ENCODE measurements around the gene ABCC1. TPM values are rescaled to one million over a fixed set of nuclear protein-coding genes. Genes with fewer than 3 reads are reported as not detected.

ABCC1 gene
- total RNA-seq, 1 experiment from 2014 or later: 46.3 TPM

- no peak overlapping the region for H3K4me3 Mint-ChIP-seq (ENCODE audit: low read depth, unreplicated experiment)
- H3K4me1 Mint-ChIP-seq (ENCODE audit: low read depth, unreplicated experiment): no peaks in the 10 kb centered on the region
- no peak for DNase-seq
- intact Hi-C loops (cut with micrococcal nuclease; ENCODE audit: unreplicated experiment): no loop called here
- H3K27ac Mint-ChIP-seq (ENCODE audit: unreplicated experiment): no peak overlapping the region
- CTCF ChIA-PET: interaction anchor here (0.6 kb wide), 2 partner anchors 276 to 744 kb away, joined by 3 to 4 read pairs; no protein-coding TSS in a partner anchor
- H3K27me3 Mint-ChIP-seq (ENCODE audit: unreplicated experiment): no peaks in the 10 kb centered on the region
- H3K36me3 Mint-ChIP-seq (ENCODE audit: insufficient read depth, unreplicated experiment): no peaks in the 10 kb centered on the region
- no peaks in the 10 kb centered on the region for H3K9me3 Mint-ChIP-seq (ENCODE audit: low read depth, unreplicated experiment)
- BruUV-seq (replicated peaks): no TSS peak
- TF ChIP-seq CTCF (IDR thresholded peaks at IDR 0.05; ENCODE audit: unreplicated experiment): no peak
Observed at GRCh38 chr16:16171332-16171919, 222.0 kb downstream of the ABCC1 start.

- Mint-ChIP-seq H3K4me1 (ENCODE audit: low read depth, unreplicated experiment) (no peaks in the 10 kb centered on the region), H3K36me3 (ENCODE audit: insufficient read depth, unreplicated experiment) (no peaks in the 10 kb centered on the region), H3K27me3 (ENCODE audit: unreplicated experiment) (no peaks in the 10 kb centered on the region), H3K27ac (ENCODE audit: unreplicated experiment) (no peak overlapping the region), H3K4me3 (ENCODE audit: low read depth, unreplicated experiment) (no peak overlapping the region), H3K9me3 (ENCODE audit: low read depth, unreplicated experiment) (no peaks in the 10 kb centered on the region)
- intact Hi-C loops (cut with micrococcal nuclease; ENCODE audit: unreplicated experiment): no loop called here
- CTCF ChIA-PET: interaction anchor here (0.6 to 0.9 kb wide), 5 partner anchors 9 to 424 kb away, joined by 4 to 7 read pairs (median 5); no protein-coding TSS in a partner anchor
- BruUV-seq (replicated peaks): no TSS peak
- TF ChIP-seq CTCF (IDR thresholded peaks at IDR 0.05; ENCODE audit: unreplicated experiment): no peak
- DNase-seq: no peak
Observed at GRCh38 chr16:16172991-16173390, 223.6 kb downstream of the ABCC1 start.

GRCh38 chr16:16175296-16175695 is 225.9 kb downstream of the ABCC1 start:
- no TSS peak for BruUV-seq (replicated peaks)
- DNase-seq: no peak

GRCh38 chr16:16176328-16176727 is 226.9 kb downstream of the ABCC1 start:
- no peaks in the 10 kb centered on the region for H3K27me3 Mint-ChIP-seq (ENCODE audit: unreplicated experiment)
- DNase-seq: no peak
- intact Hi-C loops (cut with micrococcal nuclease; ENCODE audit: unreplicated experiment): no loop called here
- H3K9me3 Mint-ChIP-seq (ENCODE audit: low read depth, unreplicated experiment): no peaks in the 10 kb centered on the region
- H3K36me3 Mint-ChIP-seq (ENCODE audit: insufficient read depth, unreplicated experiment): no peaks in the 10 kb centered on the region
- TF ChIP-seq CTCF (IDR thresholded peaks at IDR 0.05; ENCODE audit: unreplicated experiment): no peak
- no peak overlapping the region for H3K4me3 Mint-ChIP-seq (ENCODE audit: low read depth, unreplicated experiment)
- BruUV-seq (replicated peaks): no TSS peak
- no peak overlapping the region for H3K27ac Mint-ChIP-seq (ENCODE audit: unreplicated experiment)
- H3K4me1 Mint-ChIP-seq (ENCODE audit: low read depth, unreplicated experiment): no peaks in the 10 kb centered on the region
- CTCF ChIA-PET: interaction anchor here (0.5 kb wide), 1 partner anchor 918 kb away, joined by 3 read pairs; no protein-coding TSS in a partner anchor

More at GRCh38 chr16:16175296-16175695, 225.9 kb downstream of the ABCC1 start:
- intact Hi-C loops (cut with micrococcal nuclease; ENCODE audit: unreplicated experiment): no loop called here
- H3K27ac Mint-ChIP-seq (ENCODE audit: unreplicated experiment): no peak overlapping the region
- H3K4me1 Mint-ChIP-seq (ENCODE audit: low read depth, unreplicated experiment): no peaks in the 10 kb centered on the region
- no peaks in the 10 kb centered on the region for H3K9me3 Mint-ChIP-seq (ENCODE audit: low read depth, unreplicated experiment)
- H3K27me3 Mint-ChIP-seq (ENCODE audit: unreplicated experiment): no peaks in the 10 kb centered on the region
- no peak for TF ChIP-seq CTCF (IDR thresholded peaks at IDR 0.05; ENCODE audit: unreplicated experiment)
- H3K36me3 Mint-ChIP-seq (ENCODE audit: insufficient read depth, unreplicated experiment): no peaks in the 10 kb centered on the region
- CTCF ChIA-PET: no interaction called here
- H3K4me3 Mint-ChIP-seq (ENCODE audit: low read depth, unreplicated experiment): no peak overlapping the region

Data from Calu3 (cell line).